Right lung (tissue), 5 donors: ENCODE data around the gene TEX264. TPM values are rescaled to one million over a fixed set of nuclear protein-coding genes. Genes with fewer than 3 reads are reported as not detected.

Experiments
- DNase-seq, 2 donors: peaks; one replicate each; pipeline ENCODE4 v3.0.0-alpha.2; 2013
- polyA plus RNA-seq, 5 donors: library from polyadenylated mRNA; unstranded; fragments of 120-200 nt; gene quantifications; one replicate each; pipeline versions ENCODE4 v1.2.1 to v1.2.3, GENCODE V29; 2013; ENCODE audit warnings: inconsistent platforms in 1 of 5, low replicate concordance in 1 of 5; ENCODE audit not compliant: insufficient read length in 5 of 5, insufficient read depth in 1 of 5

The TEX264 gene
- polyA plus RNA-seq, 5 donors = 32.4 to 41.7 (median 36.9) TPM

- no peak for DNase-seq
Observed at GRCh38 chr3:51747840-51748239, 76.8 kb downstream of the TEX264 start.

DNA sequence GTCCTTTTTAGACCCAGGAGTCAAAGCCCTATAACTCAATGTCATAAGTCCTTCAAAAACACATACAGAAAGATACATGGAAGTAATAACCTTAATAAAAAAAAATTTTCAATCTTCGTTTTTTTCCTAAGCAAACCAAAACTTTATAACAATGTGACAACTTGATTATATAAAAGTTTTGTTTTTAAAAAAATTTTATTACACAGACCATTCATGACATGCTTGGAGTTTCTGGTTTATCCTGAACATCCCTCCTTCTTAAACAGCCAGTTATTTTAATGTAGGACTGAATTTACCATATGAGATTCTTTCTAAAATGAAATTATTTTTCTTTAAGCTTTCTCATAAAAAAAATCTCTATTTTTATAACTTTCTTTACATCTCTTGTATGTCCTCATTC is 77.3 kb downstream of the TEX264 start:
- DNase-seq = no peak

- DNase-seq = no peak
Observed at GRCh38 chr3:51750878-51751277, 79.8 kb downstream of the TEX264 start.

DNA sequence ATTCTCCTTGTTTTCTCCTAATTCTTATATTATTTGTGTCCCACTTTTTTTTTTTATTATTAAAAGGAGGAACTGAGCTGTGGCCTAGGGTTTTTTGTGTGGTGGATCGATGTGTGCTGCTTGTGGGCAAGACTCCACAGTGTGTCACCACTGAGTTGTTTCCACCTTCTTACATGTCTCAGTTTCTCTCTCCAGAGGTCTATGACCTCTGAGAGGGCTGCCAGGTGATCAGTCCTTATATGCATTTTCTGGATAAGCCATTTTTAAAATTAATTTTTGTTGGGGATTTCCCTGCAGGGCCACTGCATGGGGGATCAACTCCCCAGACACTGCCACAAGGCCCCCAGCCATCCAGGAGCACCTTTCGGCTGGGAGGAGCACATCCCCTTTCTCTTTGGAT is 80.2 kb downstream of the TEX264 start:
- no peak for DNase-seq

Other genes with a start within 250 kb of the TEX264 start
- gene DCAF1, start 171.2 kb upstream of the TEX264 start, polyA plus RNA-seq = 10 to 100 TPM; 21.9 to 28.0 (median 26.4) TPM
- 10 to 100 TPM; 14.6 to 19.4 (median 16.5) TPM for gene RAD54L2, start 132.5 kb upstream of the TEX264 start, polyA plus RNA-seq
- 1 to 10 TPM in 2 of 5 donors, under 1 TPM in 3; 0.58 to 1.3 (median 0.89) TPM for gene GRM2, start 35.8 kb downstream of the TEX264 start, polyA plus RNA-seq
- not detected for gene IQCF6, start 108.0 kb downstream of the TEX264 start, polyA plus RNA-seq
- gene IQCF2, start 190.4 kb downstream of the TEX264 start, polyA plus RNA-seq = not detected
- gene IQCF5, start 204.3 kb downstream of the TEX264 start, polyA plus RNA-seq = not detected
- under 1 TPM in 1 of 5 donors, not detected in 4; 0.15 TPM for gene IQCF1, start 232.1 kb downstream of the TEX264 start, polyA plus RNA-seq